GM12874 (cell line): Measurements from ENCODE around the gene PRR29.

ENCODE experiments used
- TF ChIP-seq, protein P1 (sequence below): IDR thresholded peaks from 2 replicates; pipeline ENCODE4 v1.5.1; 2011; ENCODE audit warnings: low read depth, mild to moderate bottlenecking, control low read depth, low read length, moderate library complexity; ENCODE audit not compliant: insufficient read depth

Gene PRR29

DNA sequence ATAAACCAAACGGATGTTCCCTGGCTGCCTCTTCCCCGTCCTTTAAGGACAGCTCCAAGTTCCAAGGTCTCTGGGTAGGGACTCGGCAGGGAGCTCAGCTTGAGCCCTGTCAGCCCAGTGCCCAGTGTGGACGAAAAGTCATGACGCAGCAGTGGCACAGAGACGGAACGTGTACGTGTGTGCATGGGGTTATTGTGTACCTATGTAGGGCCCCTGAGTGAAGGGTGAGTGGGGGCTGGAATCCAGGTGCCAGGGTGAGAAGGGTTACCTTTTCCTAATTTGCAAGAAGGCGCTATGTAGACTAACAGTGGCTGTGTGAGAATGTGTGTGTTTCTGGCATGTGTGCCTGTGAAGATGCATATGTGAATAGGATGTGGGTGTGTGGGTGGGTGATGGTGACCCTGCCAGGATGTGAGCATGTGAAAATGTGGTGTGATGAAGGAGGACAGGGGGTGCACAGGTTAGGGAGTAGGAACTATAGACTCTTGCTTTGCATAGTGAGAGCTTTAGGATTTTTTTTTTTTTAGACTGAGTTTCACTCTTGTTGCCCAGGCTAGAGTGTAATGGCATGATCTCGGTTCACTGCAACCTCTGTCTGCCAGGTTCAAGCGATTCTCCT lies 31.4 kb upstream of the PRR29 start:
- TF ChIP-seq, protein P1, sequence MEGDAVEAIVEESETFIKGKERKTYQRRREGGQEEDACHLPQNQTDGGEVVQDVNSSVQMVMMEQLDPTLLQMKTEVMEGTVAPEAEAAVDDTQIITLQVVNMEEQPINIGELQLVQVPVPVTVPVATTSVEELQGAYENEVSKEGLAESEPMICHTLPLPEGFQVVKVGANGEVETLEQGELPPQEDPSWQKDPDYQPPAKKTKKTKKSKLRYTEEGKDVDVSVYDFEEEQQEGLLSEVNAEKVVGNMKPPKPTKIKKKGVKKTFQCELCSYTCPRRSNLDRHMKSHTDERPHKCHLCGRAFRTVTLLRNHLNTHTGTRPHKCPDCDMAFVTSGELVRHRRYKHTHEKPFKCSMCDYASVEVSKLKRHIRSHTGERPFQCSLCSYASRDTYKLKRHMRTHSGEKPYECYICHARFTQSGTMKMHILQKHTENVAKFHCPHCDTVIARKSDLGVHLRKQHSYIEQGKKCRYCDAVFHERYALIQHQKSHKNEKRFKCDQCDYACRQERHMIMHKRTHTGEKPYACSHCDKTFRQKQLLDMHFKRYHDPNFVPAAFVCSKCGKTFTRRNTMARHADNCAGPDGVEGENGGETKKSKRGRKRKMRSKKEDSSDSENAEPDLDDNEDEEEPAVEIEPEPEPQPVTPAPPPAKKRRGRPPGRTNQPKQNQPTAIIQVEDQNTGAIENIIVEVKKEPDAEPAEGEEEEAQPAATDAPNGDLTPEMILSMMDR, result no peak

DNA sequence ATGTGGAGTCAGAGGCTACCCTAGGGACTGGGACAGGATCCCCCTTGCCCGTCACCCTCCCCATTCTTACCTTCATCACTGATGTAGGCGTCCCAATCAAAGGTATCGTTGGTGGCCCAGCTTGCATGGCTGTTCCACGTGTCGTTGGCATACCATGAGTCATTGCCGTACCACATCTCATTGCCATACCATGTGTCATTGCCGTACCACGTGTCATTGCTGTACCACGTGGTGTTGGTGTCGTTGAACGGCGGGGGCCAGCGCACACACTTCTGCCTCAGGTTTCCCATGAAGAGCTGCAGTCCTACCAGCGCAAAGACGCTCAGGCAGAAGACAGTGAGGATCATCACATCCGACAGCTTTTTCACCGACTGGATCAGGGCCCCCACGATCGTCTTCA lies 30.2 kb upstream of the PRR29 start:
- TF ChIP-seq, protein P1, result no peak

DNA sequence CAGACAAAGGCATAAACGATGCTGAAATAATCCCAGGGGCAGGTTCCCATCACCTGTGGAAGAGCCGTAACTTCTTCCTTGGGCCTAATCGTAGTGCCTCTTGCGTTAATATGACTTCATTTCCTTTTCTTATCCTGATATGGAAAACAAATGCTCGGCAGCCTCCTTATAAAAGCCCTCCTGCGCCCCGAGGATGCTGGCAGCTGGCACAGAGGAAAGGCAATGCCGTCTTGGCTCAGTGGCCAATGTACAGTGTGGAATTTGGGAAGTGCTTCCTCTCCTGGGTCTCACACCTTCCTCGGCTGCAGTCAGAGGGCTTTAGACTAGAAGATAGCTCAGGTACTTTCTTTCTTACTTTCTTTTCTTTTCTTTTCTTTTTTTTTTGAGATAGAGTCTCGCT lies 28.9 kb upstream of the PRR29 start:
- TF ChIP-seq, protein P1, result no peak

DNA sequence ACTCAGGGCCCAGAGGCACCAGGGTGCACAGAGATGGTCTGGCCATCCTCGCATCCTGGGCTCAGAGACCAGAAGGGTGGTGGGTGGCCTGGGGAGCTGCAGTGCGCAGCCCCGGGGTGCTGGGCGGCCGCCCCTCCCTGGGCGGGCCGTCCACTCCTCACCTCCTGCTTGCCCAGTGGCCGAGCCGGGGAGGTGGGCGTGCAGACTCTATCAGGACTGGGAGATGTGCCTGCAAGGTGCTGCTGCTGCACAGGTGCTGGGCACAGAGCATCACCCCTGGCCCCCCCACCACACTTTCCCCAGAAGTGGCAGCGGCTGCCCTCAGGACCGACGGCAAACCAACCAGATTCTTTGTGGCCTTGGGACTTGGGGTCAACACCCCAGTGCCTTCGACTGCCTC lies 25.4 kb upstream of the PRR29 start, which contains the start of gene SCN4A:
Gene SCN4A, minus strand, starts transcription at position 123 of the 400 bp plus-strand sequence. Its CDS starts 77 bp downstream, at position 46.
- TF ChIP-seq, protein P1, result no peak

DNA sequence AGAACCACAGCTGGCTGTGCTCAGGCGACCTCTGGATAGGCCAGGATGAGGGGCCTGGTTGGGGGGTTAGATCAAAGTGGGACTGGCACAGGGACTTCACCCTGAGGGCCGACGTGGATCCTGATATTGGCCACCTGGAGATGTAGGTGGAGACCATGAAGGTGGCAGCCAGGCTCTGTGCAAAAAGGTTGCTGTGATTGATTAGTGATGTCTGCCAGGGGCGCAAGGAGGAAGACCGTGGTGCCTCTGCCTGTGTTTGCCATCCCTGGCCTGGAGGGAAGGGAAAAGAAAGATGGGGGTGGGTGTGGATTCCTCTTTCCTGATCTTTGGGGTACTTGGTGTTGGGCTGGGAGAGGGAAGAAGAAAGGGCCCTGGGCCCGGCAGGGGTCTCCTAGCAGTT lies 24.9 kb upstream of the PRR29 start:
- TF ChIP-seq, protein P1, result no peak

DNA sequence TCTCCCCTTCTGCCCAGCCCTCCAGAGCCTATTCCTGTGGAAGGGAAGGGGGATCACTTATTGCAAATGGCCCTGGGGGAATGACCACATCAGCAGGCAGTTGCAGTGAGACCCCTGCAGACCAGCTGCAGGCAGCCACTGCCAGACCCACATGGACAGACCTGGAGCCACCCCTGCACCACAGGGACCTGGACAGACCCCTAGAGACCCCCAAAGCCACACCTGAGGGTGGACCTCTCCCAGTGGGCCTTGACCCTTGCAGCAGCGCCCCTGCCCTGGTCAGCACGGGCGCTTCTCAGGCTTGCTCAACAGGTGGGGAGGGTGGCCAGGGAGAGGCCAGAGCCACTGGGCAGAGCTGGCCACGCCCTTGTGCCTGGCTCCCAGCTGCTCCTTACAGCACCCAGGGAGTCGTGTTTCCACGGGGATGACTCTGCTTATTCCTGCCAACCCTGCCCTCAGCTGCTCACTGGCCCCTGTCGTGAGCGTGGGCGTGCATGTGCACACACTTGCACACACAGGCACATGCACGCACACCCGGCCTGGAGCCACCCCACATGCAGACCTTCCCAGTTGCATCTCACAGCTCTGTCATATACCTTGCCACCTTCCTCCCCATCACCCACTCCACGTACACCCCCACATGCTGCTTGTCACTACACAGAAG lies 24.1 kb upstream of the PRR29 start:
- TF ChIP-seq, protein P1, result no peak

DNA sequence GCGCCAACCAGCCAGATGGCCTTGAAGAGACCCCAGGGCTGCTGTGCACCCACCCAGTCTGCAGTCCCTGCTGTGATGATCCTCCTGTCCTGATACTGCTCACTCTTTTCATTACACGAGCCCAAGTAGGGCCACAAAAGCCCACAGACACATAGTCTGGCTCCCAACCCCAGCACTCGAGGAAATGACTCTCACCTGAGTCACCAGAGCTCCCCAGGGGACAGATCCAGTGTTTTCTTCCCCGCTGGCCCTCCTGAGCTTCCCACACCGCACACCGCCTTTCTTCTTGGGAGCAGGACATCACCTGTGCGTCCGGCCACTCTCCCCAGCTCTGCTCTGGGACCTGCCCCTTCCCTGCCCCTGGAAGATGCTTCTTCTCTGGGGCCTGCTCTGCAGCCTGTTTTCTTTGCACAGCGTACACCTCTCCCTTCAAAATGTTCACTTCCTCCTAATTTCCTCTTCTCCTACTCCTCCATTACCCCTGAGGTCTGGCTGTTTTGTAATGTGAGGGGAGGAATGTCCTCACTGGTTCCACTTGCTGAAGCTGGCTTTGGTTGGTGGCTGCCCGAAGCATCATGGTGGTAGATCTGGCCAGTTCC lies 23.5 kb upstream of the PRR29 start:
- TF ChIP-seq, protein P1, result no peak
